ENCODE data around the gene DENND5B. TPM values are rescaled to one million over a fixed set of nuclear protein-coding genes. Genes with fewer than 3 reads are reported as not detected.
A peak's percentile ranks its signal among the peaks of the same experiment; 100 is the strongest.

Gene DENND5B
- under 1 TPM in 1 of 2 experiments, not detected in 1; 0.04 TPM for total RNA-seq
- polyA plus RNA-seq, result not detected

DNA sequence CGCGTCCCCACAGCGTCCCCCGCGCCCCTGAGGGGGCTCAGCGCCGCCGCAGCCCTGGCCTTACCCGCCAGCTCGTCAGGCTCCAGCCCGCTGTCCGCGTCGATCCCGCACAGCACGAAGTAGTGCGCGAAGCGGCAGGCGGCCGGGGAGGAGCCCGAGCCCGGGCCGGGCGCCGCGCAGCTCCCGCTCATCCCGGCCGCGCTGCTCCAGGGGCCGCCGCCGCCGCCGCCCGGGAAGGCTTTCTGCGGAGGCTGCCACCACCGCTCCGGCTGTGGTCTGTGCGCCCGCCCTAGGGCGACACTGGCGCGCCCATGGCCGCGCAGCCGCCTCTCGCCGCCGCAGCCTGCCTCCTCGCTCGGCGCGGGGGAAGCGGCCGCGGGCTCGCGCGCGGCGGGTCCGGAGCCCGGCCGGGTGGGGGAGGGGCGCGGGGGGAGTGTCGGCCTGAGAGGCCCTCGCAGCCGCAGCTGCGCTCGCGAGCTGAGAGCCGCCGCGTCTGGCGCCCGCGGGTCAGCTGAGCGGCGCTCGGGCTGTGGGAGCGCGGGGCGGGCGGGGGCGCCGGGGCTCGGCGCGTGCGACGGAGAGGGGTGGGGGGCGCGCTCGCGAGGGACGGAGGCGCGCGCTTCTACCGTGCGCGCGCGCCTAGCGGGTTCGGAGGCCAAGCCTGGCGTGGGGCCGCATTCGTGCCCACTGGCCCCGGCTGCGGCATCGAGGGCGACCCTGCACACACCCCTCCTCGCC is at the start of gene DENND5B:
Gene DENND5B (minus strand): TSS at position 495 of the 738 bp plus-strand sequence. CDS start 304 bp downstream, at position 191.
- H3K36me3 Mint-ChIP-seq, result no peaks in the 10 kb centered on the region
- Histone ChIP-seq H3K27me3 (ENCODE audit: insufficient read depth, low read length, poor library complexity, severe bottlenecking) (peaks cover 12% of the 10 kb centered on the region), H3K4me3 (ENCODE audit: low read length) (peak within 1 kb of the TSS; percentile 45), H3K9me3 (ENCODE audit: low read length) (no peaks in the 10 kb centered on the region), H3K36me3 (ENCODE audit: insufficient read depth, low read length) (no peaks in the 10 kb centered on the region), H3K27ac (ENCODE audit: low read depth, low read length) (peak within 1 kb of the TSS; percentile 24), H3K4me1 (ENCODE audit: insufficient read depth, low read length) (peaks cover 6% of the 10 kb centered on the region)
- H3K4me1 Mint-ChIP-seq, result peaks cover 9 to 20% (median 18%) of the 10 kb centered on the region in 3 donors
- H3K27ac Mint-ChIP-seq, result peak within 1 kb of the TSS in 2 of 8 donors; percentile 46 to 51
- peak within 1 kb of the TSS; percentile 71 to 89 (median 83) for H3K4me3 Mint-ChIP-seq
- H3K9me3 Mint-ChIP-seq, result peaks cover 0 to 2% (median 0%) of the 10 kb centered on the region in 5 donors
- ChIA-PET POLR2A (no interaction called here), CTCF (no interaction called here)
- peak in 1 of 5 donors; percentile 2 for DNase-seq
- H3K27me3 Mint-ChIP-seq, result peaks cover 38 to 62% of the 10 kb centered on the region in 2 donors

DNA sequence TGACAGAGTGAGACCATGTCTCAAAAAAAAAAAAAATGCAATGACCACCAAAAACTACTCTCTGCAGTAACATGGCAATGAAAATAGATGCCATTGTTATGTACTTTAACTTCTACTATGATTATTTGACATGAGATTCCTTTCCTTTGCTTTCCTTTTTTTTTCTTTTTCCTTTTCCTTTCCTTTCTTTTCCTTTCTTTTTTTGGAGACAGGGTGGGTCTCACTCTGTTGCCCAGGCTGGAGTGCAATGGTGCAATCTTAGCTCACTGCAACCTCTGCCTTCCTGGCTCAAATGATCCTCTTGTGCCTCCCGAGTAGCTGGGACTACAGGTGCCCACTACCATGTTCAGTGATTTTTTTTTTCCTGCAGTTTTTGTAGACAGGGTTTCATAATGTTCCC is 43.7 kb upstream of the DENND5B start:
- no peak for DNase-seq
- H3K4me3 Mint-ChIP-seq, result no peak overlapping the region
- Histone ChIP-seq H3K27ac (ENCODE audit: low read depth, low read length) (no peak overlapping the region), H3K9me3 (ENCODE audit: low read length) (no peaks in the 10 kb centered on the region), H3K27me3 (ENCODE audit: insufficient read depth, low read length, poor library complexity, severe bottlenecking) (no peaks in the 10 kb centered on the region), H3K36me3 (ENCODE audit: insufficient read depth, low read length) (no peaks in the 10 kb centered on the region), H3K4me1 (ENCODE audit: insufficient read depth, low read length) (no peaks in the 10 kb centered on the region), H3K4me3 (ENCODE audit: low read length) (no peak overlapping the region)
- peaks cover 6 to 7% of the 10 kb centered on the region in 2 donors for H3K27me3 Mint-ChIP-seq
- POLR2A ChIA-PET, result no interaction called here
- CTCF ChIA-PET, result interaction anchor here (2.3 kb wide), 1 partner anchor 232 kb away, joined by 13 read pairs; no protein-coding TSS in a partner anchor
- peak overlapping the region in 1 of 8 donors; percentile 40 for H3K27ac Mint-ChIP-seq
- no peaks in the 10 kb centered on the region for H3K9me3 Mint-ChIP-seq
- H3K36me3 Mint-ChIP-seq, result no peaks in the 10 kb centered on the region
- peaks cover 4 to 8% (median 7%) of the 10 kb centered on the region in 3 donors for H3K4me1 Mint-ChIP-seq

DNA sequence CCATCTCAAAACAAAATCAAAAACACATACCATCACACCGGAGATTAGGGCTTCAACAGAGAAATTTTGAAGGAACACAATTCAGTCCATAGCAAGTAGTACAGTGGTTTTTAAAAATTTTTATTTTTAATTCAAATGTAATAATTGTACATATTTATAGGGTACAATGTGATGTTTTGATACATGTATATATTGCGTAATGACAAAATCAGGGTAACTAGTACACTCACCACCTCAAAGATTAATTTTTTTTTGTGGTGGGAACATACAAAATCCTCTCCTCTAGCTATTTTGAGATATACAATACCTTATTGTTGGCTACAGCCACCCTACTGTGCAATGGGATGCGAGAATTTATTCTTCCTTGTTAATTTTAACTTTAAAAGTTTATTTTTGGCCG is 42.5 kb upstream of the DENND5B start:
- Mint-ChIP-seq H3K36me3 (no peaks in the 10 kb centered on the region), H3K9me3 (no peaks in the 10 kb centered on the region), H3K27me3 (peaks cover 7 to 11% of the 10 kb centered on the region in 2 donors), H3K27ac (peak overlapping the region in 1 of 8 donors; percentile 43), H3K4me3 (no peak overlapping the region), H3K4me1 (peaks cover 4 to 8% (median 7%) of the 10 kb centered on the region in 3 donors)
- no peaks in the 10 kb centered on the region for H3K4me1 ChIP-seq (ENCODE audit: insufficient read depth, low read length)
- ChIA-PET CTCF (interaction anchor here (1.0 to 1.7 kb wide), 2 partner anchors 19 to 231 kb away, joined by 4 to 8 read pairs; no protein-coding TSS in a partner anchor), POLR2A (no interaction called here)
- H3K27ac ChIP-seq (ENCODE audit: low read depth, low read length), result no peak overlapping the region
- DNase-seq, result no peak
- H3K27me3 ChIP-seq (ENCODE audit: insufficient read depth, low read length, poor library complexity, severe bottlenecking), result no peaks in the 10 kb centered on the region
- H3K4me3 ChIP-seq (ENCODE audit: low read length), result no peak overlapping the region
- no peaks in the 10 kb centered on the region for H3K36me3 ChIP-seq (ENCODE audit: insufficient read depth, low read length)
- no peaks in the 10 kb centered on the region for H3K9me3 ChIP-seq (ENCODE audit: low read length)

DNA sequence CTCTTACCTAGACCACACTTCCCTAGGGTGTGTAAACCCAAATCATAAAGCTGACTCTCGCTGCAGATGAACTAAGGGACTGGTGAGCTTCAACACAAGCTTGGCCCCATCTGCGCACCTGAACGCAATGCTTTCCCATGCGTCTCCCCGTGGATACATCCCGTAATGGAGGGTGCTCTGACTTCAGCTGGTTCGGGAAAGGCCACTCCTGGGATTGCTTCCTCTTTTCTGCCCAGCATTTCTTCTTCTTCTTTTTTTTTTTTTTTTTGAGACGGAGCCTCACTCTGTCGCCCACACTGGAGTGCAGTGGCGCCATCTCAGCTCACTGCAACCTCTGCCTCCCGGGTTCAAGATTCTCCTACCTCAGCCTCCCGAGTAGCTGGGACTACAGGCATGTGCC is 40.9 kb upstream of the DENND5B start:
- Histone ChIP-seq H3K9me3 (ENCODE audit: low read length) (no peaks in the 10 kb centered on the region), H3K36me3 (ENCODE audit: insufficient read depth, low read length) (no peaks in the 10 kb centered on the region), H3K27me3 (ENCODE audit: insufficient read depth, low read length, poor library complexity, severe bottlenecking) (no peaks in the 10 kb centered on the region), H3K4me3 (ENCODE audit: low read length) (no peak overlapping the region), H3K27ac (ENCODE audit: low read depth, low read length) (no peak overlapping the region), H3K4me1 (ENCODE audit: insufficient read depth, low read length) (no peaks in the 10 kb centered on the region)
- no peaks in the 10 kb centered on the region for H3K9me3 Mint-ChIP-seq
- H3K4me1 Mint-ChIP-seq, result peaks cover 3 to 8% (median 7%) of the 10 kb centered on the region in 3 donors
- ChIA-PET POLR2A (no interaction called here), CTCF (interaction anchor here (1.7 kb wide), 1 partner anchor 21 kb away, joined by 8 read pairs; no protein-coding TSS in a partner anchor)
- no peaks in the 10 kb centered on the region for H3K36me3 Mint-ChIP-seq
- DNase-seq, result no peak
- peaks cover 7 to 15% of the 10 kb centered on the region in 2 donors for H3K27me3 Mint-ChIP-seq
- H3K27ac Mint-ChIP-seq, result no peak overlapping the region
- H3K4me3 Mint-ChIP-seq, result no peak overlapping the region

DNA sequence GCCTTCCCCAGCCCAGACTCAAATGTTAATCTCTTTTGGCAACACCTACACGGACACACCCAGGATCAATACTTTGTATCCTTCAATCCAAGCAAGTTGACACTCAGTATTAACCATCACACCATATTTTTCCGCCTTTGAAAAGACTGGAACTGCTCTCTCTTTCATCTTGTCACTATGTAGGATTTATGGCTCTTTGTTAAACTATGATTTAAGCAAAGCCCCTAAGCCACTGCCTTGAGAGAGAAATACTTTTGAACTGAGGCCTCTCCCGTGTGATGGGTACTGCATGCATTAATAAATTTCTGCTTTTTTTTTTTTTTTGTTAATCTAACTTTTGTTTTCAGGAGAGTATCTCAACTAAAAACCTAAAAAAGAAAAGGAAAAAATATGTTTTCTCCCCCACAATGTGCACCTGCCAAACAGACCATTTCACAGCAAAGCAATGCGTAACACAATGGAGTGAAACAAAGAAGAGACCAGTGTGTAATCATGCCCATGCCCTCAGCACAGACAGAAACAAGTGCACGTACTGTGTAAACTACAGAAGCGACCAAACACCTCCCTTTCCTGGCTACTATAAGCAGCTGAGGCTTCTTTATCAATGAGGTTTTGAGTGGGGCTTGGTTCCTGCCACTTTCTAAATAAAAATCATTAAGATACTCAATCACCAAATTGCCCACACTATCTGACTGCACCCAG is 40.2 kb upstream of the DENND5B start:
- Histone ChIP-seq H3K36me3 (ENCODE audit: insufficient read depth, low read length) (no peaks in the 10 kb centered on the region), H3K9me3 (ENCODE audit: low read length) (no peaks in the 10 kb centered on the region), H3K27ac (ENCODE audit: low read depth, low read length) (no peak overlapping the region), H3K4me3 (ENCODE audit: low read length) (no peak overlapping the region), H3K4me1 (ENCODE audit: insufficient read depth, low read length) (no peaks in the 10 kb centered on the region), H3K27me3 (ENCODE audit: insufficient read depth, low read length, poor library complexity, severe bottlenecking) (no peaks in the 10 kb centered on the region)
- Mint-ChIP-seq H3K4me3 (no peak overlapping the region), H3K36me3 (no peaks in the 10 kb centered on the region), H3K9me3 (no peaks in the 10 kb centered on the region), H3K4me1 (peaks cover 0 to 1% (median under 1%) of the 10 kb centered on the region in 3 donors), H3K27ac (no peak overlapping the region), H3K27me3 (peaks cover 7 to 20% of the 10 kb centered on the region in 2 donors)
- ChIA-PET CTCF (no interaction called here), POLR2A (no interaction called here)
- DNase-seq, result no peak

DNA sequence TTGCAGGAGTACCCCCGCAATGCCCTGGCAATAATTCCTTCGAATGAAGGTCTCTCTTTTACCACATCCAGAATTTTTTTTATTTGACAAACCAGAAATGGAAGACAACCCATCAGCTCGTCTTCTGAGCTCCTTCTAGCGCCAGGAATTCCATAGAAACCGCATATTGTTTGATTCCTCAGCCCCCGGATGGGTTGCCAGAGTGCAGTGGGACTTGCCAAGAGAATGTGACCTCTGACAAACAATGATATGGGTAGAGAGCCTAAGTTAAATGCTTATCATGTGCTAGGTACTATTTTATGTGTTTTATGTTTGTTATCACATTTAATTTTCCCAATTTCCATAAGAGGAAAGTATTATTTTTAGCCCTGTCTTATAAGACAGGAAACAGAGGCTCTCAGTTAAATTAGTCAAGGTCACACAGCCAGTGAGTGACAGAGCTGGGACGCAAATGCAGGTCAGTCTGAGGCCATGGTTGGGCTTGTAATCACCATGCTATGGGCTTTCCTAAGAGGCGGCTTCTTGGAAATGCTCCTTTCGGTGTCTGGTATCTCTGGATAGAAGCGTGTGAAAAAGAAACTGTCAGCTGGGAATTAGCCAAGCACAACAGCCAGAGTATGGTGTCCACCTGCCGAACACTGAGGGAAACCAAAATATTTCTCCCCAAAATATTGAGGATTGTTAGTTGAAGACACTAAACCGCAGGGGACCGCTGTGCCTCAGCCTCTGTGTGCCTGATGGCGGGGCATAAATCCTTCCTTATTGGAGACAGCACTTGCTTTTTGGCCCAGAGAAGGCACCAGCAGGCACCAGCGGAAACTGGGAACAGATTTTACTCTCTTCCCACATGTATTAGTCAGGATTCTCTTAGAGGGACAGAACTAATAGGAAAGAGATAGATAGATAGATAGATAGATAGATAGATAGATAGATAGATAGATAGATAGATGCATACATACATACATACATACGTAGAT is 39.1 kb upstream of the DENND5B start:
- Mint-ChIP-seq H3K27ac (no peak overlapping the region), H3K4me3 (no peak overlapping the region), H3K27me3 (peaks cover 7 to 20% of the 10 kb centered on the region in 2 donors), H3K9me3 (no peaks in the 10 kb centered on the region), H3K4me1 (no peaks in the 10 kb centered on the region), H3K36me3 (no peaks in the 10 kb centered on the region)
- CTCF ChIA-PET, result no interaction called here
- Histone ChIP-seq H3K27ac (ENCODE audit: low read depth, low read length) (peak overlapping the region; percentile 51), H3K27me3 (ENCODE audit: insufficient read depth, low read length, poor library complexity, severe bottlenecking) (no peaks in the 10 kb centered on the region), H3K9me3 (ENCODE audit: low read length) (no peaks in the 10 kb centered on the region), H3K36me3 (ENCODE audit: insufficient read depth, low read length) (no peaks in the 10 kb centered on the region), H3K4me1 (ENCODE audit: insufficient read depth, low read length) (no peaks in the 10 kb centered on the region), H3K4me3 (ENCODE audit: low read length) (no peak overlapping the region)
- POLR2A ChIA-PET, result no interaction called here
- DNase-seq, result no peak

DNA sequence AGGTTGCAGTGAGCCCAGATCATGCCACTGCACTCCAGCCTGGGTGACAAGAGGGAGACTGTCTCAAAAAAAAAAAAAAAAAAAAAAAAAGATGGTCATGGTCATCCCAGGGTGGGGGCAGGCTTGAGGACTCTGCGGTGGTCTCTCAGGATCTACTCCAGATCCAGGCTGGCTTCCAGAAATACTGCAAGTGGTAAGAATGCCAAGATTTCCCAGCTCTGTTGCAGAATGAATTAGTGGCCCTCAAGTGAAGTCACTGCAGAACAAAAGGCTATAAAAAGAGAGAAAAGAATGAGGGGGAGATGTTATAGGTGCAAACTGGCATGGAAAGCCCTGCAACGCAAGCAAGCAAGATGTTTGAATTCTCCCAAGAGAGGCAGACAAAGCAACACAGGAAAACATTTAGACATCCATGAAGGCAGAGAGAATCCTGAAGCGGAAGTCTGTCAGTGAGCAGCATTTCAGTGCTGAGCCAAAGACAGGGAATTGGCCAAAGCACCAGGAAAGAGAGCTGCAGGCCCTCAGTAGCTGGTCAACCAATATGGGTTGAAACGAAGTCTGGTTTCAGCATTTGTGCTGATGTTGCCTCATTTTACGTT is 36.6 kb upstream of the DENND5B start:
- Histone ChIP-seq H3K4me1 (ENCODE audit: insufficient read depth, low read length) (no peaks in the 10 kb centered on the region), H3K27ac (ENCODE audit: low read depth, low read length) (no peak overlapping the region), H3K36me3 (ENCODE audit: insufficient read depth, low read length) (no peaks in the 10 kb centered on the region), H3K4me3 (ENCODE audit: low read length) (no peak overlapping the region), H3K27me3 (ENCODE audit: insufficient read depth, low read length, poor library complexity, severe bottlenecking) (no peaks in the 10 kb centered on the region), H3K9me3 (ENCODE audit: low read length) (no peaks in the 10 kb centered on the region)
- H3K36me3 Mint-ChIP-seq, result no peaks in the 10 kb centered on the region
- no peak overlapping the region for H3K4me3 Mint-ChIP-seq
- no peaks in the 10 kb centered on the region for H3K4me1 Mint-ChIP-seq
- peaks cover 5 to 24% of the 10 kb centered on the region in 2 donors for H3K27me3 Mint-ChIP-seq
- H3K27ac Mint-ChIP-seq, result no peak overlapping the region
- no peak for DNase-seq
- ChIA-PET CTCF (no interaction called here), POLR2A (interaction anchor here (0.6 kb wide), 2 partner anchors 8 to 9 kb away, joined by 3 to 5 read pairs; no protein-coding TSS in a partner anchor)
- H3K9me3 Mint-ChIP-seq, result no peaks in the 10 kb centered on the region
